Measurements from ENCODE around the gene COL4A6.

COL4A6 gene

DNA sequence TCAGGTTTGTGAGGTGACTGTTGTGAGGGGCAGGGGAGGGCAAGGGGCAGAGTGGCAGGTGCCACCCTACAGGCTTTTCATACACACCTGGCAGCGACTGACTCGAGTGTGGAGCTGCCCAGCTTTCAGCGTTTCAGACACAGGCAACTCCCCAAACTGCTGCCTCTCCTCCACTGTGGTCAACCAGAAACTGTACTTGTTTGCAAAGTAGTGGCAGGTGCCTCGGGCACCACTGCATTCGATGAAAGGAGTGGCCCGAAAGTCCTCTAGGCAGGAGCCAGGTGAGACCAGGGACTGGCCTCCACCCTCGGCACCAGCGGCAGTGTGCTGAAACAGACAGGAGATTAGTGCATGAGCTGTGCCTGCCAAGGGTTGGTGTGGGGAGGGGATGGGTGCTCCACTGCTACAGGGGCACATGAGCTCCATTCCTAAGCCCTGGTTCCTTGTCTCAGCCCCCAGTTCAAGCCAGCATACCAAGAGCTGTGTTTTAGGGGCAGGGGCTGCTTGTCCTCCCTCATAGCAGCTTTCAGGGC lies 281.2 kb downstream of the COL4A6 start:
- no peak for DNase-seq

DNA sequence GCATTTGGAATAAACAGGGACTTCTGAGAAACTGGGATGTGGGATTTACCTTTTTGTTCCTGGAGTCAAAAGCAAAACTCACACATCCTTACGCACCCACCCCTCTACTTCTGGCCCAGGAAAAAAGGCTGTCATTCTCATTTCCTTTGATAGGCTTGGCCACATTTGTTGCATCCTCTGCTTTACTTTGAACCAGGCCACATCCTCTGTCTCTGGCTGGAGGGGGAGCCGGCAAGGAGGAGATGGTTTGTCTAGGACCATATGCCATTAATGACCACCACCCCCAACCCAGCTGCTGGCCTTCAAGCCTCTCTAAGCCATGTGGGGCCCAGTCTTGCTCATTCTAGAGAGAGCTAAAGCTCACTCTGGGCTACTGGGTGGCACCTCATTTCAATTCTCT lies 282.1 kb downstream of the COL4A6 start:
- DNase-seq: no peak

DNA sequence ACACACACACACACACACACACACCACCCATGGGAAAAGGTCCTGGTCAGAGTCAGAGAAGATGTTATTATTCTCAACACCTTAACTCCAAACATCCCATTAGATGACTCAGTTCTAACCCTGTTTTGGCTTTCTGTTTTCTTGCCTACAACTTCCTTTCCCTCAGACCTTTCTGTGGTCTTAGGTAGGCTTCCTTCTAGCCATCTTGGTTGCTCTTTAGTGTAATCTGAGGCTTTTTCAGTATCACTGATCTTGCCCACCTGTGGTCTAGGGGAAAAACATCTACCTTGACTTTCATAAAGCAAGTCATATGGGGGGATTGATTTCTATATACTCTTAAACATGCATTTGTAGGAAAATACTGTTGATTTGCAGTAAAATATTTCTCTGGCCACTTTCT lies 289.7 kb downstream of the COL4A6 start:
- DNase-seq: no peak

DNA sequence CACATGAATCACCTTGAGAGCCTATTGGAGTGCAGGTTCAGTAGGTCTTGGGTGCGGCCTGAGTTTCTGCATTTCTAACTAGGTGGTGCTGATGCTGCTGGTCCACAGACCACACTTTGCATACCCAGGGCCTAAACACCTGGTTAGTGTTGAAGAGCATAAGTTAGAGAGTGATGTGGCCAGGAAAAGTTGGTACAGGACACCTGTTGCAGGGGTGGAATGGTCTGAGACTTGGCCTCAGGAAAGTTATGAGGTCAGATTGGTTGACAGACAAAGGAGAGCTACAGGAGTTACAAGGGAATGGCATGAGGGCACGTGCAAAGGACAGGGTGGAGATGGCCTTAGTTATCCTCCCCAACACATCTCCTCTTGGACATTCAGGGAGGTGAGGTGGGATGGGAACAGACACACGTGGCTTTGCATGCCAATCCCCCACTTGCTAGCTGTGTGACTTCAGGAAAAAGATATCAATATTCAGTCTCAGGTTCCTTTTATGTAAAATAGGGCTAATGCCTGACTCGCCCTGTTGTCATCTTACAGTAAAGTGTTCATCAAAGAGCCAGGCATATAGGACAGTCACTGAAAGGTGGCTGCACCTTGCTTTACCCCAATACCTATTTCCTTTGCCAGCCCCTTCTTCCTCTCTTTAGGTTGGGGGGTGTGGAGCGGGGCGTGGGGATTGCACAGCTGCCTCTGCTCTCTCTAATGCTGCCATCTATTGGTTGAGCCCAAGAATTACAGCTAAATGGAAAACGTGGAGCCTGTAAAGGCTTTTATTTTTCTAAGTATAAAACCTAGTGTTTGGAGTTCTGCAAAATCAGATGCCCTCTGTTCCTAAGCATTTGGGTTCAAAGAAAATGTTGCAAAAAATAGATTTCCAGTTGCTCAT lies 299.2 kb downstream of the COL4A6 start:
- no peak for DNase-seq

DNA sequence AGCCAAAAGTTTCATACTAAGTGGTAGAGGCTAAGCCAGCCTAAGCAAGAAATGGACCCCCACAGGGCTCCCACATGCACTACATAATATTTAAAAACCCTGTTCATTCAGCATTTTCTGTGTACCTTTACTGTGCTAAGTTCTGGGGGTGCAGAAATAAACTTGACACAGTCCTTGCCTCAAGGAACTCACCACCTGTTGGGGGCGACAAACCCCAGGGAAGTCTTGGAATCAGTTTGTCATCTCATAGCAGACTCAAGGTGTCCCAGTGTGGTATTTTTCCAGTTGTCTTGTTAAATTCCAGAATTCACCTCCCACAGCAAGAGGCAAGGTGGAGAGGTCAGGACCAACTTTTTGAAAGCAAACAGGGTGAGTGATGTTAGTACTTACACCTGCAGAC lies 303.5 kb downstream of the COL4A6 start:
- no peak for DNase-seq

DNA sequence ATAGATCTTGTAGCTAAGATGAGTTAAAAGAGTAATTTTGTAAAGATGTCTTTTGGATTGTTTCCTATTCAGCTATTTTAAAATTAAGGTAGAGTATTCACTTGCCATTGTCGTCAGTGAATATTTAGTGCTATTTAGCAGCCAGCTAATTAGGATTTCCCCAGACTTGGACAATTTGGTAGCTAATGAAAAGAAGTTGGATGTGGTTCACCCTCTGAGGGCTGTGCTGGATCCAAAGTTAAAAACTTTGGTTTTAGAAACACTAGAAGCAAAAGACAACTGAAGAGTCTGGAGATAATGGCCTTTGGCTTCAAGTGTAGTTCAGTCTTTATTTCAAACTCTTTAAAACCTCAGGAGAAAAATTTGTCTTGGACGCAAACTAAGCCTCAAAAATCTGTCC lies 305.3 kb downstream of the COL4A6 start:
- no peak for DNase-seq

DNA sequence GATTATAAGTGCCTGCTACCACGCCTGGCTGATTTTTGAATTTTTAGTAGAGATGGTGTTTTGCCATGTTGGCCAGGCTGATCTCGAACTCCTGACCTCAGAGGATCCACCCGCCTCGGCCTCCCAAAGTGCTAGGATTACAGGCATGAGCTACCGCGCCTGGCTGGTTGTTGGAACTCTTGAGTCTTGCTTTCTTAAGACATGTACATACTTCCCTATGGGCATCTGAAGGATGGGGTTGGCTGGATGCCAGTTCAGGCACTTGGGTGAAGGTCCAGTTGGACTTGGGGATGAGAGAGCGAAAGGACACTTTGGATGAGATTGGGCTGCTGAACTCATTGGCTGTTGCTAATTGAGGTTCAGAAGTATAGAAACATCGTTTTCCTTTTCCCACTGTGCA lies 306.2 kb downstream of the COL4A6 start:
- DNase-seq: no peak

DNA sequence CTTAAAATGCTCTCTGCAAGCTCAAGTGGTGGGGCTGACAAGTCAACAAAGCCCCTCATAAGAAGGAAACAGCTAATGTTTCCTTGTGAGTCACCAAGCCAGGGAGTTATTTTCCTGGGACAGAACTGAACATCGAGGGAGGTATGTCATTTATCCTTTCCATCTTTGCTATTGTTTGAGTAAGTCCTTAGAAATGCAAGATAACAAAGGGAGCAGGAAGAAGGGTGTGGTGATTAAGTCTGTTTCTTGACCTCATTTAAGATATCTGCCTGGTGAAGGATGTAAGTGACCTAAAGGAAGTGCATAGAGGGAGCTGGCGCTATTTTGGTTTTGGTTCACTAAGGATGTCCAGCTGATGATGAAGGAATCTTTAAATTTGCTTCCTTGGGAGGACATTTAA lies 306.8 kb downstream of the COL4A6 start:
- DNase-seq: no peak

DNA sequence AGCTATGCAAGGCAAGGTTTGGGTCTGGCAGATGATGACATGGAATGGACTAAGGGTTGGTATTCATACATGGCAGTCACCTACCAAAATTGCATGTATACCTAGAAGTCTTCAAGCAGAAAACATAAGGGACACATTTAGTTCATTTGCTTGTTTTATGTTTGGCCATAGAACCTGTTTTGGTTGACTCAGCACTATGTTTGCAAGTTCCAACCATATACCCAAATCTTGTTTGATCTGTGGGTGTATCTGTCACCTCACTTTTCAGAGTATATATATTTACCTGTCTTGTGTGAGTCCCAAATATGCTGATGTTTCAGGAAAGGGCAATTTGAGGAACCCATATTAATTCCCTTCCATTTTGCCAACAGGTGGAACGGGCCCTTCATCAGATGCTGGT lies 307.3 kb downstream of the COL4A6 start:
- DNase-seq: no peak

DNA sequence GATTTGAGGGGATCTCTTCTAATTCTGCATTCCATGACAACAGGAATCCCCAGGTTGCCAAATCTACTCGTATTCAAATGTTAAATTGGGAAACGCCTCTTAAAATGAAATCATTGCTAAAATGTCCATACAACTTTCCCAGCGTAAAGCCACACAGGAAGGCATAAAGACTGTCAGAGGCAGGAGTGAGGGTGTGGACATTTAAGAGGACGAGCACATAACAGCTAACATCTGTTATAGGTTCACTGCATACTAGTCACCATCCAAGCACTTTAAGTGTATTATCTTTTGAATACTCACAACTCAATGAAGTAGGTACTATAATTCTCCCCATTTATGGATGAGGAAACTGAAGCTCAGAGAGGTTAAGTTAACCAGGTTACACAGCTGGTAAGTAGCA lies 311.1 kb downstream of the COL4A6 start:
- no peak for DNase-seq

DNA sequence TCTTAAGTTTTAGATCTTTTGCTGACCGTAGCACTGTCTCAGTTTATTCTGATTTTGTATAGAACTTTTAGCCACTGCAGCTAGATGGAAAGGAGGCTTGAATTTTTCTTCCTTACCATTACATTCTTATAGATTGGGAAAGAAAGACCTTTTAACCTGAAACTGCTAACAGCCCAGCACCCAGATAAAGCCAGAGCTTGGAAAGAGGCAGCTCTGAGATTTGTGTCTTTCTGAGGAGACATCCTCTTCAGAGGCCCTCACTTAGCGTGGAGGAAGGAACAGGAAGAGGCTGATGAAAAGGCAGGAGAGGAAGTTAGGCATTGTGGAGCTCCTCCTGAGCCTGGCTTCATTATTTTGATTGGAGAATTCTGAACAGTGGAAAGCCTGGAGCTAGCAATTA lies 311.6 kb downstream of the COL4A6 start:
- DNase-seq: no peak

DNA sequence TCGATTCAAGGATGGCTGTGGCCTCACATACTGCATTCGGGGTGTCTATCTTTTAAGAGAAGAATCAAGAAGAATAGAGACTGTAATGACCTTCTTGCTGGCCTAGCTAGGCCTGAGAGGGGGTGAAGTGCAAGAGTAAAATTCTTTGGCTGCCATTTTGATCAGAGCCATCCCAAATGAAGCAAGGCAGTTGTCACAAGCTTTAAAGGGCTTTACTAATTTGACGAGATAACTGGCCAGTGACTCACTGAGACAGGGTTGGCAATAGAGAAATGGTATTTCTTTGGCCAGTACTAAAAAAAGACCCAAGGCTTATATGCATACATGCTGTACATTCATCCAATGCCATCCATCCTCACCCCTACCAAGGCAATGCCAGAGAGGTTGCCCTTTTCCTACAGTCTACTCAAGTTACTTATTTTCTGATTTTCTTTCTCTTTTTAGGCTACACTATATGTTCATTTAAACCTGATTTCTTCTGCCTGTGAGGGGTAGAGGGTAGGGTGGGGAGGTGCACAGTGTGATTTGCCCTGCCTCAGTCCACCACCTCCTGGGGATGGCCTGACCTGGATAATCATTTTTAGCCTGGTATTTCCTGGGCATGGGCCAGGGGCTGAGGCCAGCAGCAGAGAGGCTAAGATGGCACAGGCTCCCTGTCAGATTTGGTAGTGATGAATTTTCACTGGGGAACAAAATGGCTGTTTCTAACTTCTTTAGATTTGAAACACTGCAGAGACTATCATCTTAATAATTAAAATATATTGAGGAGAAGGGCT lies 314.4 kb downstream of the COL4A6 start:
- peak in 1 of 14 donors; percentile 46 for DNase-seq

DNA sequence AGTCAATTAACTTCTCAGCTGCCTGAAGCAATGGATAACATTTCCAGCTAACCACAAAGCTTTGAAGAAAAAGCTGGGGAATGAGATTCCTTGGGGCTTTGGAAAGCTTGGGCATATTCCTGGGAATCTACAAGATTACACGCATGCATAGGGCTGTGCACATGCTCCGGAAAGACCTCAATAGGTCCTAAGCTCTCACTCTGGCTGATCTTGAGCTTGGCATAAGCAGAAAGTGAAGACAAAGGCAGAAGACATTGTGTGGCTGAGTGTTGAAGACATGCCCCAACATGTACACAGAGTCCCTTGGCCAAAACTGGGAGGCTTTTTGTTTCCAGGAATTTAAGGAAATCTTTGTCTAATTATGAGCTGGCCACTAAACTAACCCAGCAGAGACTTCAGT lies 315.5 kb downstream of the COL4A6 start:
- no peak for DNase-seq

DNA sequence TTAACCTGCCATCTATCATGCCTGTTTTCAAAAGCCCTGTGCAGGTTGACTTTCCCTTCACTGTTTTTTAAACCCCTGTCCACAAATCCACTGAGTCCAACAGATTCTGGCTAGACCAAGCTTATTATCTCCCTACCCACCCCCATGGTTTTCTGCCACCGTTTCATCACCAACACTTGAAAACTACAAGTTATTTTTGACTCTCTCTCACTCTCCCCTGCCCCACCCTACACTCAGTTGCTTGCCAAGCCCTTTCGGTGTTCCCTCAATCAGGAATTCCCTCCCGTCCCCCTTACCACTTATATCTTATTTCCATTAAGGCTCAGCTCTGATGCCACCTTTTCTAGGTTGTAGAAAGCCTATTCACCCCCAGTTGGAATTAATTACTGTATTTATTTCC lies 316.9 kb downstream of the COL4A6 start:
- no peak for DNase-seq

DNA sequence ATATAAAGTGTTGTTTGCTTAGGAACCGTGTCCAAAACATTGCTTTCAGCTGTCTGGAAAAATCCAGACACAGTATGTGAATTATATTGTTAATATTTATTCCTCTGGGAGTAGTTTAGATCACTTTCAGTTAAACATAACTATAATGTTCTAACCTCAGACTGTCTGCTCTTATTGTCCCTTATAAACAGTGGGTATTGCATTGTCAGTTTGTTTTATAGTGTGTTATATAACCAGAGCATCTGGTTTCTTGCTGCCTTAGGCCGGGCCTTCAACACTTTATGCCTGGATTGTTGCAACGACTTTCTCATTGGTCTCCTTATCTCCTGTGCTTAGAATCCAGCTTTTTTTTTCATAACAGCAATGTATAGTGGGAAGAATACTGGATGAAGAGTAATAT lies 320.2 kb downstream of the COL4A6 start:
- DNase-seq: no peak

DNA sequence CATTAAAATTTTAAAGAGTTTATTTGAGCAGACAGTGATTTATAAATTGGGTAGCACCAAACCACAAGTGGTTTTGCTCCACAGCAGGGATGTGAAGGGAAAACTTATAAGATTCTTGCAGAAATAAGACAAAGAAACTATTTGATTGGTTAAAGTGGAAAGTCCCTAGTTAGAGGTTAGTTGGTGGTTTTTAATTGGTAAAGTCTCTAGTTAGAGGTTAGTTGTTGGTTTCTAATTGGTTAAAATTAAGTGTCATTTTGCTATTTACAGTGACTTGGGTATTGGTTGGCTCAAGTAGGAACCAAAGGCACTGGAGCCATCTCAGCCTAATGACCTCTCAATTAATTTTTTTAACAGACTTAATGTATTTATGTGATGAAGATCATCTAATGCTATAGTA lies 323.7 kb downstream of the COL4A6 start:
- no peak for DNase-seq
